Parathyroid adenoma (tissue), 2 donors: ENCODE results near the gene R3HDM2.

Source experiments
- H2AFZ ChIP-seq: fragments of 300-600 bp; sonication (generic); one replicate; pipeline ENCODE4 v1.7.0; 2017; ENCODE audit warnings: antibody characterized with exemption, mild to moderate bottlenecking
- H3K27ac ChIP-seq: fragments of 300-600 bp; sonication (generic); one replicate; pipeline ENCODE4 v1.7.0; 2017
- H3K27me3 ChIP-seq: fragments of 300-600 bp; sonication (generic); one replicate; pipeline ENCODE4 v1.7.0; 2017; ENCODE audit warnings: low read length; ENCODE audit not compliant: control insufficient read depth, insufficient read depth
- H3K36me3 ChIP-seq: fragments of 300-600 bp; sonication (generic); one replicate; pipeline ENCODE4 v1.7.0; 2017; ENCODE audit warnings: low read length; ENCODE audit not compliant: control insufficient read depth, insufficient read depth
- H3K4me1 ChIP-seq: fragments of 300-600 bp; sonication (generic); one replicate; pipeline ENCODE4 v1.7.0; 2017; ENCODE audit warnings: control low read depth
- H3K4me2 ChIP-seq: fragments of 300-600 bp; sonication (generic); one replicate; pipeline ENCODE4 v1.7.0; 2017; ENCODE audit warnings: low read length
- H3K4me3 ChIP-seq: fragments of 300-600 bp; sonication (generic); one replicate; pipeline ENCODE4 v1.7.0; 2017; ENCODE audit warnings: low read depth, low read length
- H3K79me2 ChIP-seq: fragments of 300-600 bp; sonication (generic); one replicate; pipeline ENCODE4 v1.7.0; 2017; ENCODE audit warnings: control low read depth
- H3K9ac ChIP-seq: fragments of 300-600 bp; sonication (generic); one replicate; pipeline ENCODE4 v1.7.0; 2017; ENCODE audit warnings: mild to moderate bottlenecking
- H3K9me3 ChIP-seq: fragments of 300-600 bp; sonication (generic); one replicate; pipeline ENCODE4 v1.7.0; 2017; ENCODE audit warnings: low read length; ENCODE audit not compliant: control insufficient read depth
- TF ChIP-seq, protein P1 (sequence below): fragments of 300-600 bp; sonication (generic); IDR thresholded peaks from one replicate; pipeline ENCODE4 v1.7.0; 2017; ENCODE audit warnings: antibody characterized with exemption, mild to moderate bottlenecking
- donor health status: primary hyperparathyroidism.

The R3HDM2 gene

DNA sequence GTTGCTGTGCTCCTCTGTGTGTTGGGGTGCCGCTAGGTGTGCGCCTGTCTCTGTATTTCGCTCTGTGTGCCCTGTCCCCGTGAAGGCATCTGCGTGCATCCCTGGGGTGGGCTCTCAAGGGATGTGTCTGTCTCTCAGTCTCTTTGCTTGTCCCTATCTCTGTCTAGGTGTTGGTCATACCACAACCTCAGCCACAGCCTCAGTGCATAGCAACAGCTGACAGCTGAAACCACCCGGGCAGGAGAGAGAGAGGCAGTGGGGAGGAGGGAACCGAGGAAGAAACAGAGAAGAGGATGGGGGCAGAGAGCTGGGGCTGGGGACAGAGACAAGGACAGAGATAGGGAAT, 215.2 kb downstream of the R3HDM2 start:
- peaks cover 7% of the 10 kb centered on the region for H3K4me1 ChIP-seq

DNA sequence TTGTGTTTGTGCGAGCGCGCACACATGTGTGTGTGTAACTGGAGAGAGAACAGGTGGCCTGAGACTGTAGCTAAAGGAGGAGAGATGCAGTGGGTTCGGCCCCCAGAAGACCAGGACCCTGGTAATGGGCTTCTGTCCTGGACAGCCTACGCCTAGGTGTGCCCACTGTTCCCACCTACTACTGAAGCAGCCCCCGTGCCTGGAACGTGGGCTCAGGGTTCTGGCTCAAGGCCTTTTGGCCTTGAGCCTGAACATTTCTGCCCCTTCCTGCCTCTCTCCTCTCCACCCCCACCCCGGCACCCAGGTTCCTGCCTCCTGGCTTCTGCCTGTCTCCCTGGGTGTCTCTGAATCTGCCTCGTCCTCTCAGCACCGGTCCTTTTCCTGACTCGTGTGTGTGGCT, 215.8 kb downstream of the R3HDM2 start:
- H3K4me2 ChIP-seq, result no peak overlapping the region
- TF ChIP-seq, protein P1, sequence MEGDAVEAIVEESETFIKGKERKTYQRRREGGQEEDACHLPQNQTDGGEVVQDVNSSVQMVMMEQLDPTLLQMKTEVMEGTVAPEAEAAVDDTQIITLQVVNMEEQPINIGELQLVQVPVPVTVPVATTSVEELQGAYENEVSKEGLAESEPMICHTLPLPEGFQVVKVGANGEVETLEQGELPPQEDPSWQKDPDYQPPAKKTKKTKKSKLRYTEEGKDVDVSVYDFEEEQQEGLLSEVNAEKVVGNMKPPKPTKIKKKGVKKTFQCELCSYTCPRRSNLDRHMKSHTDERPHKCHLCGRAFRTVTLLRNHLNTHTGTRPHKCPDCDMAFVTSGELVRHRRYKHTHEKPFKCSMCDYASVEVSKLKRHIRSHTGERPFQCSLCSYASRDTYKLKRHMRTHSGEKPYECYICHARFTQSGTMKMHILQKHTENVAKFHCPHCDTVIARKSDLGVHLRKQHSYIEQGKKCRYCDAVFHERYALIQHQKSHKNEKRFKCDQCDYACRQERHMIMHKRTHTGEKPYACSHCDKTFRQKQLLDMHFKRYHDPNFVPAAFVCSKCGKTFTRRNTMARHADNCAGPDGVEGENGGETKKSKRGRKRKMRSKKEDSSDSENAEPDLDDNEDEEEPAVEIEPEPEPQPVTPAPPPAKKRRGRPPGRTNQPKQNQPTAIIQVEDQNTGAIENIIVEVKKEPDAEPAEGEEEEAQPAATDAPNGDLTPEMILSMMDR, result no peak
- no peak overlapping the region for H3K4me3 ChIP-seq
- no peaks in the 10 kb centered on the region for H3K9me3 ChIP-seq
- no peaks in the 10 kb centered on the region for H3K79me2 ChIP-seq
- H3K36me3 ChIP-seq, result no peaks in the 10 kb centered on the region
- H2AFZ ChIP-seq, result no peak overlapping the region
- H3K4me1 ChIP-seq, result peaks cover 7% of the 10 kb centered on the region
- H3K27me3 ChIP-seq, result peaks cover 13% of the 10 kb centered on the region
- H3K9ac ChIP-seq, result no peak overlapping the region
- no peak overlapping the region for H3K27ac ChIP-seq

More for the DNA sequence above, 215.2 kb downstream of the R3HDM2 start:
- Histone ChIP-seq H3K27ac (no peak overlapping the region), H3K27me3 (peaks cover 13% of the 10 kb centered on the region), H3K9me3 (no peaks in the 10 kb centered on the region), H3K4me3 (no peak overlapping the region), H2AFZ (no peak overlapping the region), H3K4me2 (peak overlapping the region; percentile 45), H3K79me2 (no peaks in the 10 kb centered on the region), H3K9ac (no peak overlapping the region), H3K36me3 (no peaks in the 10 kb centered on the region)
- TF ChIP-seq, protein P1, result no peak

DNA sequence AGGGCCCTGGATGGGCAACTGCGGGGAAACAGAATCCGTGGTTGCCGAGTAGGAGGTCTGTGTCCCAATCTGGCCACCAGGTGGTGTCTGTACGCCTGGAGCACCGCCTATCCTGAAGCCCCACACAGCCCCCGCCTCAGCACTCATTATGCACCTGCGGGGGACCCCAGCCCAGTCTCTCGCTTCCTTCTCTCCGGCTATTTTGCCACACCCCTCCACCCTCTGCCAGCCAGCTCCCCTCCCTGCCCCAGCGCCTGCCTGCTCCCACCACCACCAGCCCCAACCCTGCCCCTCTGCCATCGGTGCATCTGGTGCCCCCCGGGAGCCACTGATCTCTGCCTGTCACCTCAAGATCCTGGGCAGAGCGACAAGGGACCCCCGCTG, 216.5 kb downstream of the R3HDM2 start:
- Histone ChIP-seq H3K36me3 (no peaks in the 10 kb centered on the region), H3K4me3 (no peak overlapping the region), H3K27ac (no peak overlapping the region), H3K9ac (no peak overlapping the region), H3K79me2 (no peaks in the 10 kb centered on the region), H2AFZ (no peak overlapping the region), H3K4me2 (no peak overlapping the region), H3K4me1 (peaks cover 7% of the 10 kb centered on the region), H3K27me3 (peaks cover 11% of the 10 kb centered on the region), H3K9me3 (no peaks in the 10 kb centered on the region)
- TF ChIP-seq, protein P1, result peak; percentile 64

DNA sequence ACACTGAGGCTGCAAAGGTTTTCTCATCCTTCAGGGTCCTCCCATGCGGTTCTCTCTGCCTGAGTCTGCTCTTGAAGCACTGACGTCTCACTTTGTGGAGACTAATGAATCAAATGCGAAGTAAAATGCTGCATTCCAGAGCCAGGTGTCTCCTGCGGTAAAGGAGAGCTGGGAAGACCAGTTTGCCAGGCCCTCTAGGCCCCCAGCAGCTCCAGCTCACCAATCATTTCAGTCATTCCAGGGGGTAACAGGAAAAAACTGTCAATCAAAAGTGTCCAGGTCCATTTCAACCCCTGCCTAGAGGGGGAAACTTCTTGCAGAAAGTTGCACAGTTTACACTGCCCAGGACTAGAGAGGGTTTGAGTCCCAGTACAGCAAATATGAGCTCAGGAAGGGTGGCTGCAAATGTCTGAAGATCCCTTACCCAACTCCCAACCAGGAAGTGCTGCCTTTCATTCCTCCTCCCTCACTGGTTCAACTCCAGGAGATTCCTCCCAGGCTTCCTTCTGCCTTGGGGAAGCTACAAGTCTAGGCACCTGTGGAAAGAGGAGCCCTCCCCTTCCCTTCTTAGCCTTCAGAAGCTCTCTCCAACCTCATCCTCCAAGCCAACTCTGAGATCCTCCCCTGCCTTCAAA, 217.0 kb downstream of the R3HDM2 start:
- Histone ChIP-seq H2AFZ (no peak overlapping the region), H3K36me3 (no peaks in the 10 kb centered on the region), H3K9me3 (no peaks in the 10 kb centered on the region), H3K4me2 (no peak overlapping the region), H3K27me3 (peaks cover 10% of the 10 kb centered on the region), H3K79me2 (no peaks in the 10 kb centered on the region), H3K9ac (no peak overlapping the region), H3K4me1 (peaks cover 7% of the 10 kb centered on the region), H3K27ac (no peak overlapping the region), H3K4me3 (no peak overlapping the region)
- TF ChIP-seq, protein P1, result no peak

DNA sequence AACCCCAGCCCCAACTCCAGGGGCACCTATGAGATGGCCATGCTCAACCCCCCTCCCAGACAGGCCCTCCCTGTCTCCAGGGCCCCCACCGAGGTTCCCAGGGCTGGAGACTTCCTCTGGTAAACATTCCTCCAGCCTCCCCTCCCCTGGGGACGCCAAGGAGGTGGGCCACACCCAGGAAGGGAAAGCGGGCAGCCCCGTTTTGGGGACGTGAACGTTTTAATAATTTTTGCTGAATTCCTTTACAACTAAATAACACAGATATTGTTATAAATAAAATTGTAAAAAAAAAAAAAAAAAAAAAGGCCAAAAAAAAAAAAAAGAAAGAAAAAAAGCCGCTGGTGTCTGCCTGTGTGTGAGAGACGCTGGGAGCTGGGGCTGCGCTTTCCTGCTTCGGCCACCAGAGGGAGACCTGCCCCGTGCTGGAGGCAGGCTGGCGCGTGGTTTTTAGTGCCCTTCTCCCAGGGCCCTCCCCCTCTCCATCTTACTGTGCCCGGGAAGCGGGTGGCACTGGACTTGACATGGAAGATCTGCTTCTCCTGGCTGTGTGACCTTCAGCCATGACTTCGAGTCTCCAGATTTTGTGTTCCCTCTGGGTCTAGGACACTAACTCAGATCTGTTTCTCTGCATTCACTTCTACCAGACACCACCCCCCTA, 217.7 kb downstream of the R3HDM2 start:
- H3K4me1 ChIP-seq, result peaks cover 7% of the 10 kb centered on the region
- no peak overlapping the region for H3K27ac ChIP-seq

More for the DNA sequence above, 217.7 kb downstream of the R3HDM2 start:
- H3K9me3 ChIP-seq, result no peaks in the 10 kb centered on the region
- H2AFZ ChIP-seq, result no peak overlapping the region
- H3K9ac ChIP-seq, result no peak overlapping the region
- TF ChIP-seq, protein P1, result peak; percentile 94
- peaks cover 10% of the 10 kb centered on the region for H3K27me3 ChIP-seq
- no peak overlapping the region for H3K4me2 ChIP-seq
- no peak overlapping the region for H3K4me3 ChIP-seq
- H3K36me3 ChIP-seq, result no peaks in the 10 kb centered on the region
- H3K79me2 ChIP-seq, result no peaks in the 10 kb centered on the region
